Activated naive CD4-positive, alpha-beta T cell treated with anti-CD3 and anti-CD28 coated beads, Interleukin-2, amount 50 U/mL, for 24 hours (primary cell): ENCODE data around the gene TNFRSF17.
"Not testable (repeated sequence)": the region's sequence is repeated elsewhere in the genome, so short reads cannot be mapped to it uniquely, and the experiment has no call there.

Experiments used
- H3K27ac Mint-ChIP-seq: one replicate; pipeline ENCODE4 v1.8.0; 2021; ENCODE audit warnings: mild to moderate bottlenecking, mixed read lengths
- H3K27me3 Mint-ChIP-seq: one replicate; pipeline ENCODE4 v1.8.0; 2021; ENCODE audit warnings: mixed read lengths
- H3K36me3 Mint-ChIP-seq: one replicate; pipeline ENCODE4 v1.8.0; 2021; ENCODE audit warnings: mixed read lengths
- H3K4me1 Mint-ChIP-seq: one replicate; pipeline ENCODE4 v1.8.0; 2021; ENCODE audit warnings: mixed read lengths
- H3K4me3 Mint-ChIP-seq: one replicate; pipeline ENCODE4 v1.8.0; 2021; ENCODE audit warnings: mild to moderate bottlenecking, mixed read lengths
- H3K9me3 Mint-ChIP-seq: one replicate; pipeline ENCODE4 v1.8.0; 2021; ENCODE audit warnings: mixed read lengths

Gene TNFRSF17

DNA sequence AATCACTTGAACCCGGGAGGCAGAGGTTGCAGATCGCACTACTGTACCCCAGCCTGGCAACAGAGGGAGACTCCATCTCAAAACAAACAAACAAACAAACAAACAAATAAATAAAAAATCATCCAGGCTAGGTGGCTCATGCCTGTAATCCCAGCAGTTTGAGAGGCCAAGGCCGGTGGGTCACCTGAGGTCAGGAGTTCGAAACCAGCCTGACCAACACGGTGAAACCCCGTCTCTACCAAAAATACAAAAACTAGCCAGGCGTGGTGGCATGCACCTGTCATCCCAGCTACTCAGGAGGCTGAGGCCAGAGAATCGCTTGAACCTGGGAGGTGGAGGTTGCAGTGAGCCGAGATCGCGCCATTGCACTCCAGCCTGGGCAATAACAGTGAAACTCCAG is 2.0 kb upstream of the TNFRSF17 start:
- H3K27me3 Mint-ChIP-seq, H3K4me3 Mint-ChIP-seq, H3K36me3 Mint-ChIP-seq, H3K9me3 Mint-ChIP-seq, H3K27ac Mint-ChIP-seq, H3K4me1 Mint-ChIP-seq: not testable (repeated sequence)

DNA sequence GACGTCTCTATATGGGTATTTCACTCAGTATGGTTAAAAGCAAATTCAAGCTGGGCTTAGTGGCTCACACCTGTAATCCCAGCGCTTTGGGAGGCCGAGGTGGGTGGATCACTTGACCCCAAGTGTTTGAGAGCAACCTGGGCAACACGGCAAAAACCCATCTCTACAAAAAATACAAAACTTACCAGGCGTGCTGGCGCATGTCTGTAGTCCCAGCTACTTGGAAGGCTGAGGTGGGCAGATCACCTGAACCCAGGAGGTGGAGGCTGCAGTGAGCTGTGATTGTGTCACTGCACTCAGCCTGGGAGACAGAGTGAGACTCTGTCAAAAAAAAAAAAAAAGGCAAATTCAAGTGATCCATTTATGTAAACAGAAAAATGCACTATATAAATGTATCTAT is 1.3 kb upstream of the TNFRSF17 start:
- no peaks in the 10 kb centered on the region for H3K36me3 Mint-ChIP-seq
- no peak overlapping the region for H3K4me3 Mint-ChIP-seq
- no peaks in the 10 kb centered on the region for H3K27me3 Mint-ChIP-seq
- no peak overlapping the region for H3K27ac Mint-ChIP-seq
- H3K9me3 Mint-ChIP-seq, result no peaks in the 10 kb centered on the region
- no peaks in the 10 kb centered on the region for H3K4me1 Mint-ChIP-seq

DNA sequence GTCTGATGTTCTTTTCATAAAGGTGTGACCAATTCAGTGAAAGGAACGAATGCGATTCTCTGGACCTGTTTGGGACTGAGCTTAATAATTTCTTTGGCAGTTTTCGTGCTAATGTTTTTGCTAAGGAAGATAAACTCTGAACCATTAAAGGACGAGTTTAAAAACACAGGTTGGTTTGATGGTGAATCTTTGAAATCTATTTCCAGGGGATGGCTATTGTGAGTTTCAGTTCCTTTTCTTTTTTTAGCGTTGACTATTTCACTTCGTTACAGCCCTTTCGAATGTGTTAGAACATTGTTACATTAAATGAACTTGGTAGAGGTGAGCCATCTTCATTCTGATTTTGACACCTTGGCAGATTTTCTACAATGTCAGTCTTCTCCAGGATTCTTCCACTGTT is 1.2 kb downstream of the TNFRSF17 start:
- Mint-ChIP-seq H3K36me3 (no peaks in the 10 kb centered on the region), H3K27ac (no peak overlapping the region), H3K9me3 (no peaks in the 10 kb centered on the region), H3K4me3 (no peak overlapping the region), H3K4me1 (no peaks in the 10 kb centered on the region), H3K27me3 (no peaks in the 10 kb centered on the region)

DNA sequence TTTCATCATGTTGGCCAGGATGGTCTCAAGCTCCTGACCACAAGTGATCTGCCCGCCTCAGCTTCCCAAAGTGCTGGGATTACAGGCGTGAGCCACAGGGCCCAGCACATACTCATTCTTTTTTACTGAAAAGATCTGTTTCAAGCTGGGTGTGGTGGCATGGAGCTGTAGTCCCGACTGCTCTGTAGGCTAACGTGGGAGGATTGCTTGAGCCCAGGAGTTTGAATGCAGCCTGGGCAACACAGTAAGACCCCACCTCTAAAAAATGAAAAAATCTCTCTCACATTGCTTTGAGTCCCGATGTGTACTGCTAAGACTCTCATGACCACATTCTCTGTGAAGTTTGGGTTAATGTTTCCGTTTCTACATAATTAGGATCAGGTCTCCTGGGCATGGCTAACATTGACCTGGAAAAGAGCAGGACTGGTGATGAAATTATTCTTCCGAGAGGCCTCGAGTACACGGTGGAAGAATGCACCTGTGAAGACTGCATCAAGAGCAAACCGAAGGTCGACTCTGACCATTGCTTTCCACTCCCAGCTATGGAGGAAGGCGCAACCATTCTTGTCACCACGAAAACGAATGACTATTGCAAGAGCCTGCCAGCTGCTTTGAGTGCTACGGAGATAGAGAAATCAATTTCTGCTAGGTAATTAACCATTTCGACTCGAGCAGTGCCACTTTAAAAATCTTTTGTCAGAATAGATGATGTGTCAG is 2.3 kb downstream of the TNFRSF17 start:
- Mint-ChIP-seq H3K4me1 (no peaks in the 10 kb centered on the region), H3K4me3 (no peak overlapping the region), H3K27ac (no peak overlapping the region)

DNA sequence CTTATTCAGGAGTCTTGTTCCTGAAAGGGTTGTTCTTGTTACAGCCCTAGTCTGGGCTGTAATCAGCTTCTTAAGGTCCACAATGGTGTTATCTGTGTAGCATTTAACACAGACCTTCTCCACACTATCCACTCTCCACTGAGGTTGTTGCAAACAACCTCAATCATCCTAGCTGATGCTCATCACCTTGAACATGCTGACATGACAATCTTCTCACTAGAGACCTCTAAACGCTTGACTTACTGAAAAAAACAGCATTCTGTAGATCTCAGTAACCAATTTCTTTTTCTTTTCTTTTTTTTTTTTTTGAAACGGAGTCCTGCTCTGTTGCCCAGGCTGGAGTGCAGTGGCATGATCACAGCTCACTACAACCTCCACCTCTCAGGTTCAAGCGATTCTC is 3.6 kb downstream of the TNFRSF17 start:
- no peak overlapping the region for H3K27ac Mint-ChIP-seq
- H3K27me3 Mint-ChIP-seq, result no peaks in the 10 kb centered on the region
- H3K4me3 Mint-ChIP-seq, result no peak overlapping the region
- H3K4me1 Mint-ChIP-seq, result no peaks in the 10 kb centered on the region
- H3K36me3 Mint-ChIP-seq, result no peaks in the 10 kb centered on the region
- no peaks in the 10 kb centered on the region for H3K9me3 Mint-ChIP-seq

More for the DNA sequence above, 2.3 kb downstream of the TNFRSF17 start:
- no peaks in the 10 kb centered on the region for H3K36me3 Mint-ChIP-seq
- H3K27me3 Mint-ChIP-seq, result no peaks in the 10 kb centered on the region
- no peaks in the 10 kb centered on the region for H3K9me3 Mint-ChIP-seq

DNA sequence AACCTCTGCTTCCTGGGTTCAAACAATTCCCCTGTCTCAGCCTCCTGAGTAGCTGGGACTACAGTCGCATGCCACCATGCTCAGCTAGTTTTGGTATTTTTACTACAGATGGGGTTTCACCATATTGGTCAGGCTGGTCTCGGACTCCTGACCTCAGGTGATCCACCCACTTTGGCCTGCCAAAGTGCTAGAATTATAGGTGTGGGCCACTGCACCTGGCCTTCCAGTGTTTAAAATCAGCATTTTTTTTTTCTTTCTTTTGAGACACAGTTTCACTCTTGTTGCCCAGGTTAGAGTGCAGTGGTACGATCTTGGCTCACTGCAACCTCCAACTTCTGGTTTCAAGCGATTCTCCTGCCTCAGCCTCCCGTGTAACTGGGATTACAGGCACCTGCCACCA is 5.3 kb downstream of the TNFRSF17 start:
- not testable (repeated sequence) for H3K27me3 Mint-ChIP-seq, H3K4me1 Mint-ChIP-seq, H3K36me3 Mint-ChIP-seq, H3K9me3 Mint-ChIP-seq, H3K4me3 Mint-ChIP-seq, H3K27ac Mint-ChIP-seq

DNA sequence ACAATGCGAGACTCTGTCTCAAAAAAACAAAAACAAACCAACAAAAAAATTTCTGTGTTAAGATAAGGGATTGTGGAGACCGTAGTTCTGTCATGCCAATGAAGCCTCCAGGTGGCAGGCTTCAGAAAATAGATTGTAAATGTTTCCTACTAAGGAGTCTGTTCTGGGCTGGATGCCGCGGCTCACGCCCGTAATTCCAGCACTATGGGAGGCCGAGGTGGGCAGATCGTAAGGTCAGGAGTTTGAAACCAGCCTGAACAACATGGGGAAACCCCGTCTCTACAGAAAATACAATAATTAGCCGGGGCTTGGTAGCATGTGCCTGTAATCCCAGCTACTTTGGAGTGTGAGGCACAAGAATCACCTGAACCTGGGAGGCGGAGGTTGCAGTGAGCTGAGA is 7.1 kb downstream of the TNFRSF17 start:
- Mint-ChIP-seq H3K27me3 (no peaks in the 10 kb centered on the region), H3K4me1 (peaks cover 17% of the 10 kb centered on the region), H3K4me3 (no peak overlapping the region), H3K36me3 (no peaks in the 10 kb centered on the region), H3K9me3 (no peaks in the 10 kb centered on the region), H3K27ac (no peak overlapping the region)

DNA sequence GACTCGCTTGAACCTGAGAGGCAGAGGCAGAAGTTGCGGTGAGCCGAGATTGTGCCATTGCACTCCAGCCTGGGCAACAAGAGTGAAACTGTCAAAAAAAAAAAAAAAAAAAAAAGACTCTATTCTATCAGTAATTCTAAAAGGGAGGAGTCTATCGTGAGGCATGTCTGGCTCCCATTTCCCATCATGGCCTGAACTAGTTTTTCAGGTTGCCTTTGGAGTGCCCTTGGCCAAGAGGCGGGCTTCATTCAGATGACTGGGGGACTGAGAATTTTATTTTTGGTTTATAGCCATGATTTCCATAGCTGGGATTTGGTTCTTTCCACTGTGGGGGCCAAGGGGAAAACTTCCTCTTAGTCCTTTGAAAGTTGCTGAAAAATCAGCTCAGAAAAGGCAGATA is 8.1 kb downstream of the TNFRSF17 start:
- H3K4me3 Mint-ChIP-seq, result no peak overlapping the region
- H3K27ac Mint-ChIP-seq, result no peak overlapping the region
- peaks cover 26% of the 10 kb centered on the region for H3K4me1 Mint-ChIP-seq
- no peaks in the 10 kb centered on the region for H3K36me3 Mint-ChIP-seq
- no peaks in the 10 kb centered on the region for H3K9me3 Mint-ChIP-seq
- H3K27me3 Mint-ChIP-seq, result no peaks in the 10 kb centered on the region

DNA sequence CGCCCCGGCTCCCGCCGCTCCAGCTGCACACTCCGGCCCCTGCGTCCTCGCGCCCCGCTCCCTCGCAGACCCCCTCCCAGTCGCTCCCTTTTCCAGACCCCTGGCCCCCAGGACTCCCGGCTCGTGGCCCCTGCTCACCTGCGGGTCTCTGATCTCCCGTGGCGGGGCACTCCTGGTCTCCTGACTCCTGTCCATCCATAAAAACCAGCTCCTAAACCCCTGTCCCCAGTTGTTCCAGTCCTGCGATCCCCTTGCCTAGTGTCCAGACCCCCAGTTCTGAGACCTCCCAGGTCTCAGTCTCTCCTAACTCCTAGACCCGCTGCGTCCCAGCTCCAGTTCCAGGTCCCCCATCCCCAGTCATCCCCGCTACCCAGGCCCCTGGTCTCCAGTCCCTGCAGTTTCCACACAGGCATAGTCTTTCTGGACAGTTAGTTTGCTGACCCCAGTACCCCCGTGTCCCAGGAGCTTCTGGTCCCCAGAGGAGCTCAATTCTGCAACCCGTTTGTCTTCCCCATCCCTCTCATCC is 11.9 kb downstream of the TNFRSF17 start:
- Mint-ChIP-seq H3K27ac (peak overlapping the region; percentile 90), H3K4me1 (peaks cover 47% of the 10 kb centered on the region), H3K4me3 (peak overlapping the region; percentile 94), H3K9me3 (no peaks in the 10 kb centered on the region), H3K27me3 (no peaks in the 10 kb centered on the region), H3K36me3 (peaks cover 2% of the 10 kb centered on the region)

DNA sequence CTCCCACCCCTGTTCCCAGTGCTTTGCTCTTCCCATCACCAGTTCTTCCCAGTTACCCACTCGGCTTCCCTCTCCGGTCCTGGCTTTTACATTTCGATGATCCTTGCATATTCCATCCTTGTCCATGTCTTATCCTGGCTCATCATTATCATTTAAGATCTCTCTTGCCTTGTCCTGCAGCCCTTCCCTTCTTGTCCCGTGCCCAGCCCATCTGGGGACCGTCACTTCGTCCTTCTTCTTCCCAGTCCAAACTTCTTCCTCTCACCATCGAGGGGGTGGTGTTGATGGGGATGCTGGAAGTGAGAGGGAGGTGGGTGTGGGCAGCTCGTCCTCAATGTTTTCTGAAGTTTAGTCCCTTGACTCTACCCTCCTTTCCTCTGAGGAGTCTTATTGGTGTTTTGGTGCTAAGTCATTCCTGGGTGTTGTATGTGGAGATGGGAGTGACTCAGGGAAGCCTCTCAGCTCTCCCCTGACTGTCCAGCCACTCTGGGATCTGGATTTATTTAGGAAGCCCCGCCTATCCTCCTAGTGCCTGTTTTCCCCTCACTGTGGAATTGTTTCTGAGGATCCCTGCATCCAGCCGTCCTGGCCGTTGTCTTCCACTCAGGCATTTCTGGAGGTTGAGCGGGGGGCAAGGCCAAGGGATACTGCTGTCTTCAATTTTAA is 12.5 kb downstream of the TNFRSF17 start:
- Mint-ChIP-seq H3K4me3 (peak overlapping the region; percentile 94), H3K27me3 (no peaks in the 10 kb centered on the region), H3K36me3 (peaks cover 2% of the 10 kb centered on the region), H3K27ac (peak overlapping the region; percentile 90), H3K9me3 (no peaks in the 10 kb centered on the region), H3K4me1 (peaks cover 47% of the 10 kb centered on the region)

DNA sequence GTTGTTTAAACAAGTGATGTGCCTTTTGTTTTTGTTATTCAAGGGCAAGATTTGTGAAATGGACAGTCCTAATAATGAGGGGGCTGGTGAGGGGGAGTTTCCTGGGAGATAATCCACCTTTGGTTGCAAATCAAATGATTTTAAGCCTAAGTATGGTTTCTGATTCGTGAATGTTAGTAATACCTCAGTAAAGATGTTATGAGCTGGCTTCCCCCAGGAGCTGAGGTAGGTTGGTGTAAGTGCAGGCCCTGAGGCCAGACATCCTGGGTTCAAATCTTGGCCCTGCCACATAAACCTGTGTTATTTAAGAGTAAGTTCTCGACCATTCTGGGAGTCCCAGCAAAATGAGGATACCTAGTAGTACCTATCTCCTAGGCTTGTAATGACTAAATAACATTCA is 13.1 kb downstream of the TNFRSF17 start:
- H3K27ac Mint-ChIP-seq, result peak overlapping the region; percentile 41
- no peaks in the 10 kb centered on the region for H3K9me3 Mint-ChIP-seq
- H3K4me3 Mint-ChIP-seq, result peak overlapping the region; percentile 94
- peaks cover 2% of the 10 kb centered on the region for H3K36me3 Mint-ChIP-seq
- H3K27me3 Mint-ChIP-seq, result no peaks in the 10 kb centered on the region
- peaks cover 47% of the 10 kb centered on the region for H3K4me1 Mint-ChIP-seq

DNA sequence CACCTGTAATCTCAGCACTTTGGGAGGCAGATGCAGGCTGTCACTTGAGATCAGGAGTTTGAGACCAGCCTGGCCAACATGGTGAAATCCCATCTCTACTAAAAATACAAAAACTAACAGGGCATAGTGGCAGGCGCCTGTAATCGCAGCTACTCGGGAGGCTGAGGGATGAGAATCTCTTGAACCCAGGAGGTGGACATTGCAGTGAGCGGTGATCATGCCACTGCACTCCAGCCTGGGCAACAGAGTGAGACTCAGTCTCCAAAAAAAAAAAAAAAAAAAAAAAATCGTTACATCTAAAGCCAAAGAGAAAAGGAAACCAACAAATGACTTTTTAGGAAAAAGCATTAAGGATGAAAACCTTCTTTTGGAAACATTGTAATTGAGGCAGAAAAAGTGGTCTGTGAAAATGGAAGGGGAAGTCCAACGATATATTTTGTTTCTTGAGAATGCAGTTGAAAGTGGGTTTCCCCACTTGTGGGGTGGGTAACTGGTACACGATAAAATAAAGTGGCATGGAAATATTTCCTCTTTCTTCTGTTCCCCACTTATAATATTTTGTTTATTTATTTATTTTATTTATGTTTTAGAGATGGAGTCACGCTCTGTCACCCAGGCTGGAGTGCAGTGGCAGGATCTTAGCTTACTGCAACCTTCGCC is 14.1 kb downstream of the TNFRSF17 start:
- H3K27me3 Mint-ChIP-seq, result no peaks in the 10 kb centered on the region
- H3K36me3 Mint-ChIP-seq, result peaks cover 2% of the 10 kb centered on the region
- no peaks in the 10 kb centered on the region for H3K9me3 Mint-ChIP-seq
- no peak overlapping the region for H3K27ac Mint-ChIP-seq
- peaks cover 47% of the 10 kb centered on the region for H3K4me1 Mint-ChIP-seq
- no peak overlapping the region for H3K4me3 Mint-ChIP-seq

DNA sequence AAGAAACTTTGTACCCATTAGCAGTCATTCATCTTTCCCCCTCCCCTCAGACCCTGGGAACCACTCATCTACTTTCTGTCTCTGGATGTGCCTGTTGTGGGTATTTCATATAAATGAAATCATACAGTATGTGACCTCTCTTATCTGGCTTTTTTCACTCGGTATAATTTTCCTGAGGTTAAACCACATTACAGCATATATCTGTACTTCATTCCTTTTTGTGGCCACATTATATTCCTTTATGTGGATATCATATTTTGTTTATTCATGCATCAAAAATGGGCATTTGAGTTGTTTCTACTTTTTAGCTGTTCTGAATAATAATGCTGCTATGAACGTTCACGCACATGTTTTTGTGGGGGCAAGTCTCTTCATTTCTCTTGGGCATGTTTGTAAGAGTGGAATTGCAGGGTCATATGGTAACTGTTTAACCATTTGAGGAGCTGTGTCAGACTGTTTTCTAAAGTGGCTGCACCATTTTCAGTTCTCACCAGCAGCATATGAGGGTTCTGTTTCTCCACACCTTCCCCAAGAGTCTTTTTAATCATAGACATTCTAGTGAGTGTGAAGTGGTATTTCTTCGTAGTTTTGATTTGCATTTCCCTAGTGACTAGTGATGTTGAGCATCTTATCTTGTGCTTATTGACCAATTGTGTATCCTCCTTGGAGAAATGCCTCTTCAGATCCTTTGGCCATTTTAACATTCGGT is 15.3 kb downstream of the TNFRSF17 start:
- Mint-ChIP-seq H3K4me1 (peaks cover 50% of the 10 kb centered on the region), H3K27ac (no peak overlapping the region), H3K4me3 (no peak overlapping the region)

DNA sequence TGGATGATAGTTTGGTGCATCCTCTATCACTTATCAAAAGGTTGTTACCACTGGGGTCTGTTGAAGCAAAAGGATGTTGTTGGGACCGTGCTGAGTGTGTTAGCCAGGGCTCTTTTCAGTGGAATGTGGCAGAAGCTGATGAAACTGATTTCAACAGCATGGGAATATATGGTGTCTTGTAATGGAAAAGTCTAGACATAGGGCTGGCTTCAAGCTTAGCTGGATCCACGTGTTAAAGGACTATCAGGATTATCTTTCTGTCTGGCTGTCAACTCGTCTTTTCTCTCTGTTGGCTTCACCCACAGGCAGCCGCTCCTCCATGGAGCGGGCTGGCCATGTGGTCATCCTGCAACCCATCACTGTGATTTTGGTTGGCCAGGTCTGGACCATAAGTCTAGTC is 20.2 kb downstream of the TNFRSF17 start:
- H3K4me3 Mint-ChIP-seq, result no peak overlapping the region
- H3K36me3 Mint-ChIP-seq, result peaks cover 2% of the 10 kb centered on the region
- no peak overlapping the region for H3K27ac Mint-ChIP-seq
- H3K27me3 Mint-ChIP-seq, result no peaks in the 10 kb centered on the region
- H3K4me1 Mint-ChIP-seq, result peaks cover 16% of the 10 kb centered on the region
- H3K9me3 Mint-ChIP-seq, result no peaks in the 10 kb centered on the region

More for the DNA sequence above, 15.3 kb downstream of the TNFRSF17 start:
- H3K36me3 Mint-ChIP-seq, result peaks cover 2% of the 10 kb centered on the region
- H3K9me3 Mint-ChIP-seq, result no peaks in the 10 kb centered on the region
- H3K27me3 Mint-ChIP-seq, result no peaks in the 10 kb centered on the region

DNA sequence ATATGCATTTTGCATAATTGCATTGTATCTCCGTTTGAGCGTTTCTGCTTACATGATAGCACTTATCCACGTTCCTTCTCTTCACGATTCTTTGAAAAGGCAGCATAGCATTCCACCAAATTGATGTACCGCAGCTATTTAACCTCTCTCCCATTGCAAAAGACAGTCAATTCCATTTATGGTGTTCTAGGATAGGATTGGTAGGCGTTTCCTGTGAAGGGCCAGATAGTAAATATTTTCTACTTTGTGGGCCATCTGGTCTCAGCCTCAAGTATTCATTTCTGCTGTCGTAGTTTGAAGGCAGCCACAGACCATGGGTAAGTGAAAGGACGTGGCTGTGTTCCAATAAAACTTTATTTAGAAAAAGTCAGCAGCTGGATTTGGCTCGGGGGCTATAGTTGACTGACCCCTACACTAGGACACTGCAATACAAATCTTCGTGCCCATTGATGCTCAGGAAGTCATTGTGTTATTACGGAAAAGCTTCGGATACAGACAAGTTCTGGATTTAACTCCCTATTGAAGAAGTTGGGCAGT is 21.6 kb downstream of the TNFRSF17 start:
- no peak overlapping the region for H3K4me3 Mint-ChIP-seq
- H3K27ac Mint-ChIP-seq, result no peak overlapping the region
- H3K27me3 Mint-ChIP-seq, result no peaks in the 10 kb centered on the region
- H3K36me3 Mint-ChIP-seq, result peaks cover 2% of the 10 kb centered on the region
- peaks cover 8% of the 10 kb centered on the region for H3K4me1 Mint-ChIP-seq
- H3K9me3 Mint-ChIP-seq, result no peaks in the 10 kb centered on the region
